Neutrophil (primary cell): Measurements from ENCODE around the gene SMAD3.

Source experiments
- H3K27ac ChIP-seq: fragments of 200-600 bp; sonication (generic); 2 replicates; pipeline ENCODE4 v1.5.1; 2016; ENCODE audit warnings: mild to moderate bottlenecking, moderate library complexity
- H3K27me3 ChIP-seq: fragments of 200-600 bp; sonication (generic); 2 replicates; pipeline ENCODE4 v1.6.0; 2016; ENCODE audit warnings: mild to moderate bottlenecking
- H3K36me3 ChIP-seq: fragments of 200-600 bp; sonication (generic); 2 replicates; pipeline ENCODE4 v1.5.1; 2017
- H3K4me1 ChIP-seq, 2 experiments: fragments of 200-600 bp in 1 of 2; sonication (generic) in 1 of 2; 1 replicate in 1 of 2; 2 replicates in 1 of 2; pipeline versions ENCODE4 v1.5.1 to v1.6.1; 2013 to 2016; ENCODE audit warnings: low read depth in 1 of 2, low read length in 1 of 2, mild to moderate bottlenecking in 1 of 2, moderate library complexity in 1 of 2; ENCODE audit not compliant: control insufficient read depth in 1 of 2, insufficient read depth in 1 of 2
- H3K4me3 ChIP-seq, 2 experiments: fragments of 200-600 bp in 1 of 2; sonication (generic) in 1 of 2; 1 replicate in 1 of 2; 2 replicates in 1 of 2; pipeline ENCODE4 v1.5.1; 2013 to 2016; ENCODE audit warnings: low read depth in 1 of 2, low read length in 1 of 2, mild to moderate bottlenecking in 1 of 2, moderate library complexity in 1 of 2
- H3K9me3 ChIP-seq: fragments of 200-600 bp; sonication (generic); 2 replicates; pipeline ENCODE4 v1.5.1; 2016
- CTCF ChIP-seq: fragments of 200-600 bp; sonication (generic); IDR thresholded peaks from 2 replicates; pipeline ENCODE4 v1.5.1; 2016; ENCODE audit warnings: antibody characterized with exemption

The SMAD3 gene

GRCh38 chr15:67100124-67100791 lies 34.9 kb downstream of the SMAD3 start:
- peaks cover 19 to 45% of the 10 kb centered on the region in 2 experiments for H3K4me1 ChIP-seq
- no peak for TF ChIP-seq CTCF

GRCh38 chr15:67100801-67101581 lies 35.6 kb downstream of the SMAD3 start:
- no peak for TF ChIP-seq CTCF
- Histone ChIP-seq H3K27ac (no peak overlapping the region), H3K4me3 (no peak overlapping the region)

More at GRCh38 chr15:67100124-67100791, 34.9 kb downstream of the SMAD3 start:
- Histone ChIP-seq H3K36me3 (no peaks in the 10 kb centered on the region), H3K27ac (no peak overlapping the region), H3K9me3 (no peaks in the 10 kb centered on the region), H3K27me3 (no peaks in the 10 kb centered on the region), H3K4me3 (no peak overlapping the region)

GRCh38 chr15:67101911-67102598 lies 36.7 kb downstream of the SMAD3 start:
- Histone ChIP-seq H3K4me1 (peaks cover 19 to 45% of the 10 kb centered on the region in 2 experiments), H3K36me3 (no peaks in the 10 kb centered on the region), H3K4me3 (no peak overlapping the region), H3K27me3 (no peaks in the 10 kb centered on the region), H3K9me3 (no peaks in the 10 kb centered on the region), H3K27ac (no peak overlapping the region)
- TF ChIP-seq CTCF = no peak

More at GRCh38 chr15:67100801-67101581, 35.6 kb downstream of the SMAD3 start:
- Histone ChIP-seq H3K36me3 (no peaks in the 10 kb centered on the region), H3K4me1 (peaks cover 19 to 45% of the 10 kb centered on the region in 2 experiments), H3K9me3 (no peaks in the 10 kb centered on the region), H3K27me3 (no peaks in the 10 kb centered on the region)

GRCh38 chr15:67102599-67102929 lies 37.2 kb downstream of the SMAD3 start:
- H3K27me3 ChIP-seq = no peaks in the 10 kb centered on the region
- no peaks in the 10 kb centered on the region for H3K36me3 ChIP-seq
- H3K9me3 ChIP-seq = no peaks in the 10 kb centered on the region
- H3K4me3 ChIP-seq = no peak overlapping the region
- H3K4me1 ChIP-seq = peaks cover 19 to 50% of the 10 kb centered on the region in 2 experiments
- no peak overlapping the region for H3K27ac ChIP-seq
- TF ChIP-seq CTCF = no peak

- Histone ChIP-seq H3K4me1 (peaks cover 19 to 51% of the 10 kb centered on the region in 2 experiments), H3K36me3 (no peaks in the 10 kb centered on the region), H3K27me3 (no peaks in the 10 kb centered on the region), H3K4me3 (no peak overlapping the region), H3K27ac (no peak overlapping the region), H3K9me3 (no peaks in the 10 kb centered on the region)
- TF ChIP-seq CTCF = no peak
Measured at GRCh38 chr15:67103021-67103420, 37.6 kb downstream of the SMAD3 start.
